NCI-H1092 (cell line): ENCODE results near the gene PLEKHG2.
"Not testable (repeated sequence)": the region's sequence is repeated elsewhere in the genome, so short reads cannot be mapped to it uniquely, and the experiment has no call there.

Source experiments
- DNase-seq: peaks from one replicate; lab custom pipeline; 2025; lab: John Stamatoyannopoulos, UW

PLEKHG2 gene

DNA sequence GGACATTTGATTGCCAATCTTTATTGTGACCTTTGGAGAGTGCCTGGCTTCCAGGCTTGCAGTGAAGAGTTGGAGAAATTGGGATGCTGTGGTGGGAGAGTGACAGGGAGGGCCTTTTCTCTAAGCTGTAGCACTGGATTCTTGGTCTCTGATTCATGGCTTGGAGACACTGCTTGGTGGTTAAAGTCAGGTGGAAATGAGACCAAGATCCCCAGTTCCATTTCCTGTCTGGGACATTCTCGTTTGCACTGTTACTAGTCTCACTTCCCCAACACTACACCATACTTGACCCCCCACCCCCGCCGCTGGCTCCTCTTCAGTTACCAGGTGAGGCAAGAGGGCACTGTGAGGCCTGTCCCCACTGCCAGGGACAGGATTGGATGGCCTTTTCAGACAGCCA lies 35.8 kb downstream of the PLEKHG2 start:
- no peak for DNase-seq

DNA sequence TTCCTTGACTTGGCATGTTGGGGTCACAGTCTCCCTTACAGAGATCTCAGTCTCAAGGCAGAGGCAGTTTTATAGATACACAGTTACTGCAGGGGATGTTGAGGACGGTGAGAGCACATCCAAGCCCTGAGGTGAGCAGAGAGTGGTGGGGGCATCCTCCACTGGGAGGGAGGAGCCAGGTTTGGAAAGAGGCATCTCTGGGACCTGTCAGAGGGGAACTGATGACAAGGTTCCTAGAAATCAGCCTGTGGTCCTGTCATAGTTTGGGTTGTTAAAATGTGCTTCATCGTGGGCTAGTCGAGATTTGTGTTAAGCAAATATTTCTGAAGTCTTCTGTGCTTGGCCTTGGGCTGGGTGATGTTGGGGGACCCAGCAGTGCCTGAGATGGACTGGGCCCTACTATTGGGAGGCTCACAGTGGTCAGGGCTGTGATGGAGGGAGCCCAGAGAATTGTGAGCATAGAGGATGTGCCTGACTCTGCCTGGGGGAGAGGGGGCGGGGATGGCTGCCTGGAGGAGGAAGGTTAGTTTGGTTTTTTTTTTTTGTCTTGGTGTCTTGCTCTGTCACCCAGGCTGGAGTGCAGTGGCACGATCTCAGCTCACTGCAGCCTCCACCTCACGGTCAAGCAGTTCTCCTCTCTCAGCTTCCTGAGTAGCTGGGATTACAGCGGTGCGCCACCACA lies 36.8 kb downstream of the PLEKHG2 start:
- no peak for DNase-seq

DNA sequence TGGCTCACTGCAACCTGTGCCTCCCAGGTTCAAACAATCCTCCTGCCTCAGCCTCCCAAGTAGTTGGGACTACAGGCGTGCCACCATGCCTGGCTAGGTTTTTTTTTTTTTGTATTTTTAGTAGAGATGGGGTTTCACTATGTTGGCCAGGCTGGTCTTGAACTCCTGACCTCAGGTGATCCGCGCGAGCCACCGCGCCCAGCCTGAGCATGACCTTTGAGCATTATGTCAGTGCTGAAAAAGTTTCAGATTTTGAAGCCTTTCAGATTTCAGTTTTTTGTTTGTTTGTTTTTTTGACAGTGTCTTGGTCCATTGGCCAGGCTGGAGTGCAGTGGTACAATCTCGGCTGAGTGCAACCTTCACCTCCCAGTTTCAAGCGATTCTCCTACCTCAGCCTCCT lies 38.8 kb downstream of the PLEKHG2 start:
- DNase-seq: not testable (repeated sequence)

DNA sequence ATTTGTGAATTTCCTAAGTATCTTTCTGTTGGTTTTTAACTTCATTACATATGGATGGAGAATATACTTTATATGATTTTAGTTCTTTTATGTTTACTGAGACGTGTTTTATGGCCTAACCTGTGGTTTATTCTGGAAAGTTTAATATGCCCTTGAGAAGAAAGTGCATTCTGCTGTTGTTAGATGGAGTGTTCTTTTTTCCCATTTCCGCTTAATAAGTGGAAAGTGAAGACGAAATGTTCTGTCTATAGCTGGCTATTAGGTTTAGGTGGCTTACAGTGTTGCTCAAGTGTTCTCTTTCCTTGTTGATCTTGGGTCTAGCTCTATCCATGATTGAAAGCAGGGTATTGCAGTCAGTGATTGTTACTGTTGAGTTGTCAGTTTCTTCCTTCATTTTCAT lies 50.9 kb downstream of the PLEKHG2 start:
- no peak for DNase-seq

DNA sequence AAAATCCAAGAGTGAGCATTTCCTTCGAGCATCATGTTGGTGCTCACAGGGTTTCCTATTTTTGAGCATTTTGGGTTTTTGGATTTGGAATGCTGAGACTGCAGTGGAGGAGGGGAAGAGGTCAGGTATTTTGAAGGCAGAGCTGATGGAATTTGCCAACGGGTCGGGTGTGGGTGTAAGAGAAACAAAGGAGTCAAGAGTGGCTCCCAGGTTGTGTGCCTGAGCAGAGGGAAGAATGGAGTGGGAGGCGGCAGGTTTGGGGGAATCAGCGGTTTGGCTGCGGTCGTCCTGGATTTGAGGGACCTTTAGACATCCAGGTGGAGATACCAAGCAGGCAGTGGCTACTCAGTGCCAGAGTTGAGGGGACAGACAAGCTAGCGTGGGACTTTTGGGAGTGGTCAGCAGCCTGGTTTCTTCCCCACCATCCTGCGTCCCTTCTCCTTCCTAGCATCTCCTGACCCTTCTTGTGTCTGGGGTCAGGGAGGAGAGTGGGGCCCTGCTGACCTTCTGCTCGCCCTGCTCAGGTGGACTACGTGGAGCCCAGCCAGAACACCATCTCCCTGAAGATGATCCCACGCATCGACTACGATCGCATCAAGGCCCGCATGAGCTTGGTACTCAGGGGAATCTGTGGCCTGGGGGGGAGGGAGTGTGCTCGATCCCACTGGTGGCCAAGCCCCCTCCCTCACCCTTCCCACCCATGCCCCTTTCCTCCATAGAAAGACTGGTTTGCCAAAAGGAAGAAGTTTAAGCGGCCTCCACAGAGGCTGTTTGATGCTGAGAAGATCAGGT lies 53.7 kb downstream of the PLEKHG2 start:
- DNase-seq: no peak

DNA sequence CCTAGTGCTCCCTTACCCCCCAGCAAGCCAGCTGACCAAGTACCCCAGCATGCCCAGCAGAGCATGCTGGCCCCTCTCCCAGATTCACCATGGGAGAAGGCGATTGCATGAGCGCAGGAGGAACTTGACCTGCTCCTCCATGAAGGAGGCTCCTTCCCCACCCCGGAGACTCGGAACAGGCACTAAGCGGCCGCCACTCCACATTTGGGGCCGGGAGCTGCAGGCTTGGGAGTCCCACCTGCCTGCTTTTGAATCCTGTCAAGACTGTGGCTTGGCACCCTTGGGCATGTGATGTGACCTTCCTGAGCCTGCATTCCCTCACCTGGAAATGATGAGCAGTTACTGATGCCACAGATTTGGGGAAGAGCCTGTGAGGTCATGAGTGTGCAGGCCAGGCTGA lies 55.5 kb downstream of the PLEKHG2 start:
- DNase-seq: no peak

DNA sequence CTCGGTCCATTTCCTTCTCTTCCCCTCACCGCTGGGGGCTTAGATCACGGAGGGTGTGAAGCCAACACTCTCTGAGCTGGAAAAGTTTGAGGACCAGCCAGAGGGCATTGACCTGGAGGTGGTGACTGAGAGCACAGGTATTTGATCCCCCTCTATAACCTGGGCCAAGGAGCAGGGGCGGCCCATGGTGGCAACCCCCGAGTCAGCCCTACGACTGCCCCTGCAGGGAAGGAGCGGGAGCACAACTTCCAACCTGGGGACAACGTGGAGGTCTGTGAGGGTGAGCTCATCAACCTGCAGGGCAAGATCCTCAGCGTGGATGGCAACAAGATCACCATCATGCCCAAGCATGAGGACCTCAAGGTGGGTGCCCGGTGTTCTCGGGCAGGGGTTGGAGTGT lies 56.6 kb downstream of the PLEKHG2 start:
- no peak for DNase-seq

DNA sequence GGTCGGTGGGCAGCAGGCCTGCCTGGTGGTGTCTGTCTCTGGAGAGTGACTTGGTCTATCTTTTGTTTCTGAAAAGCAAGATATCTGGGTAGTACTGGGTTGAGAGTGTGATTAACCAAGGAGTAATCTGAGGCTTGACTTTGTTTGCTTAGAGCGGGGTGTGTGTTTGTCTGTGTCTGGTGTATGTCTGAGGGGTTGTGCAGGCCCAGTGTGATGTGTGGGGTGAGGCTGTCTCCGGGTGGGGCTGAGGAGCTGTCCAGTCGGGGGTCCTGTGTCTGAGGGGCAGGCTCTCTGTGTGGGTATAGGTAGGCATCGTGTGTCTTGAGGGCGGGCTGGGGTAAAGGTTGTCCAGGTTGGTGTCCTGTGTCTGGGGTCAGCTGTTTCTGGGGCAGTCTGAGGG lies 57.1 kb downstream of the PLEKHG2 start:
- no peak for DNase-seq

DNA sequence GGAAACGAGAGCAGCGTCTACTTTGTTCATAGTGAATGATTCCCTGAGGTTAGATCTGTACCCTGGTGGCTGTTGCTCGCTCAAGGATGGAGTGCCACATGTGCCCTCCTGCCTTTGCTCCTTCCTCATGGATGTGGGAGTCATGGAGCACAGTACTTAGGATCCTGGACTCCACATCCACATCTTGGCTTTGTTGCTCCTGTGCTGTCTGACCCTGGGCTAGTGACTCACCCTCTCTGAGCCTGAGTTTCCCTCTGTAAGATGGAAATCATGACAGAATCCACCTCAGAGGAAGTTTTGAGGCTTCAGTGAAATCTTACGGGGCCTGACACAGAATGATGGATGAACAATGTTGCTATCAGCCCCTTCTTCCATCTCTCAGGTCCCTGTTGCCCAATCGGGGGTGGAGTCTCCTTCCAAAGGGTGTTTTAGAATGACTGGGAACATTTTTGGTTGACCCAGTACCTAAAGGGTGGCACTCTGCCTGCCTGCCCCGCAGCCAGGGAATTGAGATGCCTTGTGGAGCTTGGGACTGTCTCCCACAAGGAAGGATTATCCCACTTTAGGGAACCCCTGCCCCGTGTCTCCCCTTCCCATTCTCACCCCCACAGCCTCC lies 58.4 kb downstream of the PLEKHG2 start:
- no peak for DNase-seq

DNA sequence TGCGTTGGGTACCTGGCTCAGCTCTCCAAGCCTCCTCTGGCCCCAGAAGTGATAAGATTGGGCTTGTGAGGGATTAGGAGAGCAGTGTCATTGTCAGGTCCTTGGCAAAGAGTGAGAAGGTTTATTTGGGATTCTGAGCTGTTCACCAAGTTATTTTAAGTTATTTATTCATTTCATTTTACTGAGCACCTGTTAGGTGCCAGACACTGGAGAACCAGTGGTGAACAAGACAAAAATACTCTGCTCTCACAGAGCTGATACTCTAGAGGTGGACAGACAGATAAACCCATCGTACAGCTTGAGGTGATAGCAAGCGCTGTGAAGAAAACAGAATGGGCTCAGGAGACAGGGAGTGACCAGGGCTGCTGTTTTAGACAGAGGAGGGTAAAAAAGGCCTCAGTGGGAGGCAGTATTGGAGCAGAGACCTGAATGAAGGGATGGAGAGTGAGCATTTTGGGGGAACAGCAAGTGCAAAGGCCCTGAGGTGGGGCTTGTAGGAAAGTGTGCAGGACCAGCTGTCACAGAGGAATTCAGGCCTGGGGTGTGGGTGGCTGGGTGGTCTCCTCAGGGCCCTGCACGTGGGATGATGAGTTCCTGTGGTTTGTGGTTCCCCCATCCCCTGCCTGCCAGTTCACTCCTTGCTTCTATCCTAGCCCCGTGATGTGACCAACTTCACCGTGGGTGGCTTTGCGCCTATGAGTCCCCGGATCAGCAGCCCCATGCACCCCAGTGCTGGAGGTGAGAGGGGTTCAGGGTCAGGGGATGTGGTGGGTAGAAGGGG lies 59.5 kb downstream of the PLEKHG2 start:
- no peak for DNase-seq

DNA sequence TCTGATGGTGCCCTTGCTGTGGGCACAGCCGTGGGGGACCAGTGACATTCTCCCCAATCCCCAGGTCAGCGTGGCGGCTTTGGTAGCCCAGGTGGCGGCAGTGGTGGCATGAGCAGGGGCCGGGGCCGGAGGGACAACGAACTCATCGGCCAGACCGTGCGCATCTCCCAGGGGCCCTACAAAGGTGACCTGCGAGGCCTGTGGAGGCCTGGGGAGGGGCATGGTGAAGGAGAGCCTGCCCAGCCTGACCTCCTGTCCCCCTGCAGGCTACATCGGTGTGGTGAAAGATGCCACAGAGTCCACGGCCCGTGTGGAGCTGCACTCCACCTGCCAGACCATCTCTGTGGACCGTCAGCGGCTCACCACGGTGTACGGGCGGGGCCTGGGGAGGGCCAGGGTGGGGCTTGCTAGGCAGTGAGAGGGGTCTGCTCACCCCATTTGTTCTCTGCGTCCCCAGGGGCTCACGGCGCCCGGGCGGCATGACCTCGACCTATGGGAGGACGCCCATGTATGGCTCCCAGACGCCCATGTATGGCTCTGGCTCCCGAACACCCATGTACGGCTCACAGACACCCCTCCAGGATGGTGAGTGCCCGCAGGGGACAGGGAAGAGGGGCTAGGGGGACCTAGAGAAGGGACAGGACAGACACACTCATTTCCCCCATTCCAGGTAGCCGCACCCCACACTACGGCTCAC lies 60.4 kb downstream of the PLEKHG2 start:
- DNase-seq: no peak

DNA sequence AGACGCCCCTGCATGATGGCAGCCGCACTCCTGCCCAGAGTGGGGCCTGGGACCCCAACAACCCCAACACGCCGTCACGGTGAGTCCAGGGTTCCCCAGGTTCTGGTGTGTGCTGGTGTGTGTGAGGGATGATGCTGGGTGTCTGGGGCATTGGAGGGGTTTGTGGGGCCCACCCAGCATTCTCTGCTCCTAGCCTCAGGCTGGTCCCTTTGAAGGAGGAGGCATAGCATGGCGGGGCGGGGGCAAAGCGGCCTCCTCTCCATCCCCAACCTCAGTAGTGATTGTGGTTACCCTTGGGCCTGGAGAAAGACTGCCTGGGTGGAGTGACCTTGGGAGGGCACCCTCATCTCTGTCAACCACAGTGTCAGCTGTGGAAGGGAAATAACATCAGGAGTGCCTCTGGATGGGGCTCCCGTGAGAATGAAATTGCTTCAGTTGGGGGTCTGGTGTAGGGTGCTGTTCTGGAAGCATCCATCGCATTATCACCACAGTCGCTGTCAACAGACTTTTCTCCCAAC lies 61.0 kb downstream of the PLEKHG2 start:
- DNase-seq: no peak

DNA sequence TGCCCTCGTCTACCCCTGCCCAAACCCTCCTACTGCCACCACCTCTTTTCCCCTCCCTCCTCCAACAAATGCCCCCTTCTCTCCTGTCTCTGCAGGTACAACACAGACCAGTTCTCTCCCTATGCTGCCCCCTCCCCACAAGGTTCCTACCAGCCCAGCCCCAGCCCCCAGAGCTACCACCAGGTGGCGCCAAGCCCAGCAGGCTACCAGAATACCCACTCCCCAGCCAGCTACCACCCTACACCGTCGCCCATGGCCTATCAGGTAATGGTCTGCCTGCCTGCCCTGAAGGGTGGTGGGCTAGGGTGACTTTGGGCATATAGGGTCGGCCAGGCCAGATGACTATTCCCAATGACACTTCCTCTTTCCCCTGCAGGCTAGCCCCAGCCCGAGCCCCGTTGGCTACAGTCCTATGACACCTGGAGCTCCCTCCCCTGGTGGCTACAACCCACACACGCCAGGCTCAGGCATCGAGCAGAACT lies 61.7 kb downstream of the PLEKHG2 start:
- no peak for DNase-seq

DNA sequence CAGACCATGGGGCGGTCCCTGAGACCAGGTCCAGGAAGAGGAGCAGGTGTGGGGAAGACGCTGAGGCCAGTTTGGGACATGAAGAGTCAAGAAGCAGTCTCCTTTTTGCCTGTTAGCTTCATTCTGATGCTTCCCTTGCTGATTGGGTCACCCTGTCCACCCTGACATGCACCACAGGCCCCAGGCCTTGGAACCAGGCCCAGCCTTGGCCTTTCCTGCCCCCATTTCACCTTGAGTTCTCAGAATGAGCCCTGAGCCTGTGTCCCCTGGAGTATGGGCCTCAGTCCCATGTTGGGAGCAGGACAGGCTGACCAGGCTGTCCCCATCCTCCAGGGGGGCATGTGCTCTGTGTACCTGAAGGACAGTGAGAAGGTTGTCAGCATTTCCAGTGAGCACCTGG lies 63.3 kb downstream of the PLEKHG2 start:
- no peak for DNase-seq
